ENCODE results near the gene CLNK. TPM values are rescaled to one million over a fixed set of nuclear protein-coding genes. Genes with fewer than 3 reads are reported as not detected.

CLNK gene
- total and polyA plus RNA-seq, 12 donors = 0.07 to 0.35 (median 0.26) TPM; not detected in 9

DNA sequence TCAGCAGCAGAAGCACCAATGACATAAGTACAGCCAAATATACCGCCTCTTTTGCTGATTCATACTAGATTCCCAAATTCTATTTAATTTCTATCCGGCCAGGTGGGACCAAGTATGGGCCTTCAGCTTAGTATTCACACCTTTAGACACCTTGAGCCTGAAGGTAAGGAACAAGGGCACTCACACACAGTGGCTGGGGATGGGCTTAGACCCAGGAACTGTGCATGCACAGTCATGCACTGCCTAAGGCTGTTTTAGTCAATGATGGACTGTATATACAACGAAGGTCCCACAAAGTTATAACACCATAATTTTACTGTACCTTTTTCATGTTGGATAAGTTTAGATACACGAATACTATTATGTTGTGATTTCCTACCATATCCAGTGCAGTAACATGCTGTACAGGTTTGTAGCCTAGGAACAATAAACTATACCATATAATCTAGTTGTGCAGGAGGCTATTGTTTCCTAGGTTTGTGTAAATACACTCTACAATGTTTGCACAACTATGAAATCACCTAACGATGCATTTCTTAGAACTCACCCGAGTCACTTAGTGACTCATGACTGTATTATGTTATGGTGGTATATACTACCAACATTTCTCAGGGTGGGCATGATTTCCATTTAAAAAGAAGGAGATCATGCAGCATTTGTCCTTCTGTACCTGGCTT is 9.7 kb upstream of the CLNK start:
- Histone ChIP-seq H3K4me3 (no peak overlapping the region), H3K36me3 (replicated peaks in 1 of 2) (no peaks in the 10 kb centered on the region), H3K27me3 (no peaks in the 10 kb centered on the region), H3K9me3 (replicated peaks in 1 of 3) (no peaks in the 10 kb centered on the region), H3K27ac (no peak overlapping the region), H3K4me1 (replicated peaks in 1 of 2) (peaks cover 0 to 10% of the 10 kb centered on the region in 2 donors)
- TF ChIP-seq CTCF (IDR thresholded peaks at IDR 0.05) = no peak
- TF ChIP-seq POLR2A (IDR thresholded peaks at IDR 0.05) = no peak
- WGBS, 4 donors = 84 to 92% (median 89%) methylated on average over 6 of the region's 6 CpGs
- intact Hi-C loops (cut with DNase I) = no loop called here
- no peak for DNase-seq

DNA sequence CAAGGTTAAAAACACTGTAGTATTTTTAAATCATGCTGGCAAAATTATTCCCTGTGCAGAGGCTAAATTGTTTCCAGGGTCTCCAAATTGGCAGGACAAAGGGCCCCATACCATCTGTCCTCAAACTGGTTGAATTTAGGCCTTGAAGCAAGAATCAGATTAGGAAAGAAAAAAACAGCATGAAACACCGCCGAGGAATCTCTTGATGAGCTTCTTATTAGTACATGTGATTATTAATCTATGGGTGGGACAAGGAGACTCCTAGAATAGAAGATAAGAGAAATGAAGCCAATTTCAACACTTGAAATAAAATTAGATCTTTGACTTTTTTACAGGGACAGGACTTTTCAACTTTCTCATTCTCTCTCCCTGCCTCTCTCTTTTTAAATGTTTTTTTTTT is 7.1 kb upstream of the CLNK start:
- DNase-seq = no peak
- no peaks in the 10 kb centered on the region for H3K36me3 ChIP-seq (replicated peaks in 1 of 2)
- WGBS, 4 donors = 31 to 58% (median 37%) methylated on average over 2 of the region's 2 CpGs
- H3K4me3 ChIP-seq = no peak overlapping the region
- H3K27ac ChIP-seq = no peak overlapping the region
- intact Hi-C loops (cut with DNase I) = no loop called here
- TF ChIP-seq CTCF (IDR thresholded peaks at IDR 0.05) = no peak
- TF ChIP-seq POLR2A (IDR thresholded peaks at IDR 0.05) = no peak
- H3K9me3 ChIP-seq (replicated peaks in 1 of 3) = no peaks in the 10 kb centered on the region
- peaks cover 0 to 10% of the 10 kb centered on the region in 2 donors for H3K4me1 ChIP-seq (replicated peaks in 1 of 2)
- H3K27me3 ChIP-seq = no peaks in the 10 kb centered on the region

GRCh38 chr4:10690185-10690907 is 5.8 kb upstream of the CLNK start:
- peaks cover 0 to 10% of the 10 kb centered on the region in 2 donors for H3K4me1 ChIP-seq (replicated peaks in 1 of 2)
- no peaks in the 10 kb centered on the region for H3K36me3 ChIP-seq (replicated peaks in 1 of 2)
- TF ChIP-seq CTCF (IDR thresholded peaks at IDR 0.05) = no peak
- no peak for TF ChIP-seq POLR2A (IDR thresholded peaks at IDR 0.05)
- H3K4me3 ChIP-seq = no peak overlapping the region
- no peaks in the 10 kb centered on the region for H3K27me3 ChIP-seq
- intact Hi-C loops (cut with DNase I) = no loop called here
- WGBS, 4 donors = 83 to 90% (median 85%) methylated on average over 8 of the region's 8 CpGs
- DNase-seq = no peak
- no peak overlapping the region for H3K27ac ChIP-seq
- H3K9me3 ChIP-seq (replicated peaks in 1 of 3) = no peaks in the 10 kb centered on the region

DNA sequence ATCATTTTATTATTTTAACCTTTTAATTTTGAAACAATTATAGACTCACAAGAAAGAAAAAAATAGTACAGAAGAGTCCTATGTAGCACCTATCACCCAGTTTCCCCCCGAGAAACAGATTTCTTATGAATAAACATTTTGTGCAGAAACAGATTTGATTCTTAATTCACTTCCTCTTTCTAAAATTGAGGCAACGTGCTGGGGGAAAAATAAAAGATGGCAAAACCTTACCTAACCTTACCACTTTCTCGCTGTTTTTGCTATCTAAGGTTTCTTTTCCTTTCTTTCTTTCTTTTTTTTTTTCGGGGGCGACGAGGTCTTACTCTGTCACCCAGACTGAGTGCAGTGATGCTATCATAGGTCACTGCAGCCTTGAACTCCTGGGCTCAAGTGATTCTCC is 4.3 kb upstream of the CLNK start:
- no peak for TF ChIP-seq POLR2A (IDR thresholded peaks at IDR 0.05)
- no peak for TF ChIP-seq CTCF (IDR thresholded peaks at IDR 0.05)
- 45 to 72% (median 64%) methylated on average over 6 of the region's 6 CpGs for WGBS, 4 donors
- DNase-seq = no peak
- Histone ChIP-seq H3K27ac (no peak overlapping the region), H3K4me1 (replicated peaks in 1 of 2) (peaks cover 0 to 10% of the 10 kb centered on the region in 2 donors), H3K36me3 (replicated peaks in 1 of 2) (no peaks in the 10 kb centered on the region), H3K27me3 (no peaks in the 10 kb centered on the region), H3K4me3 (no peak overlapping the region), H3K9me3 (replicated peaks in 1 of 3) (no peaks in the 10 kb centered on the region)
- intact Hi-C loops (cut with DNase I) = no loop called here
